Measurements from ENCODE around the gene EYA2. TPM values are rescaled to one million over a fixed set of nuclear protein-coding genes. Genes with fewer than 3 reads are reported as not detected.

The EYA2 gene
- total RNA-seq, 1 donor from 2014 or later = 1.8 TPM

- Histone ChIP-seq H3K4me3 (no peak overlapping the region), H4K20me1 (ENCODE audit: low read depth) (no peaks in the 10 kb centered on the region), H3K9me3 (ENCODE audit: low read depth) (no peaks in the 10 kb centered on the region), H3K79me2 (ENCODE audit: low read depth) (no peaks in the 10 kb centered on the region), H3K9ac (no peak overlapping the region), H3K27ac (no peak overlapping the region), H3K36me3 (no peaks in the 10 kb centered on the region), H3F3A (ENCODE audit: low read depth) (peaks cover 11% of the 10 kb centered on the region), H3K4me1 (peaks cover 9% of the 10 kb centered on the region), H3K4me2 (no peak overlapping the region), H2AFZ (replicated peaks) (no peak overlapping the region), H3K27me3 (no peaks in the 10 kb centered on the region)
- peaks cover 2% of the 10 kb centered on the region for H3K27me3 Mint-ChIP-seq (ENCODE audit: insufficient read depth, low read depth)
- peak overlapping the region; percentile 40 for H3K27ac Mint-ChIP-seq
- no peak overlapping the region for H3K4me3 Mint-ChIP-seq
- no peak for TF ChIP-seq CTCF (IDR thresholded peaks at IDR 0.05)
- no peak for TF ChIP-seq EZH2phosphoT487 (IDR thresholded peaks at IDR 0.05)
- no peak for TF ChIP-seq EZH2 (IDR thresholded peaks at IDR 0.05)
- H3K36me3 Mint-ChIP-seq = no peaks in the 10 kb centered on the region
- peak; percentile 34 for DNase-seq (ENCODE audit: low spot score)
- H3K4me1 Mint-ChIP-seq = peaks cover 6% of the 10 kb centered on the region
- H3K9me3 Mint-ChIP-seq = no peaks in the 10 kb centered on the region
Measured at GRCh38 chr20:46945465-46945864, 50.8 kb downstream of the EYA2 start.

GRCh38 chr20:46946181-46946624, 51.6 kb downstream of the EYA2 start:
- Histone ChIP-seq H2AFZ (replicated peaks) (no peak overlapping the region), H3K27ac (no peak overlapping the region), H3K27me3 (no peaks in the 10 kb centered on the region), H3K4me1 (peaks cover 9% of the 10 kb centered on the region), H3K79me2 (ENCODE audit: low read depth) (no peaks in the 10 kb centered on the region), H4K20me1 (ENCODE audit: low read depth) (no peaks in the 10 kb centered on the region), H3F3A (ENCODE audit: low read depth) (peaks cover 11% of the 10 kb centered on the region), H3K4me2 (no peak overlapping the region), H3K4me3 (no peak overlapping the region), H3K36me3 (no peaks in the 10 kb centered on the region), H3K9ac (no peak overlapping the region), H3K9me3 (ENCODE audit: low read depth) (no peaks in the 10 kb centered on the region)
- no peak overlapping the region for H3K27ac Mint-ChIP-seq
- no peak for DNase-seq (ENCODE audit: low spot score)
- no peak overlapping the region for H3K4me3 Mint-ChIP-seq
- TF ChIP-seq EZH2 (IDR thresholded peaks at IDR 0.05) = no peak
- TF ChIP-seq EZH2phosphoT487 (IDR thresholded peaks at IDR 0.05) = no peak
- no peak for TF ChIP-seq CTCF (IDR thresholded peaks at IDR 0.05)
- no peaks in the 10 kb centered on the region for H3K9me3 Mint-ChIP-seq
- H3K27me3 Mint-ChIP-seq (ENCODE audit: insufficient read depth, low read depth) = peaks cover 2% of the 10 kb centered on the region
- no peaks in the 10 kb centered on the region for H3K36me3 Mint-ChIP-seq
- peaks cover 6% of the 10 kb centered on the region for H3K4me1 Mint-ChIP-seq

GRCh38 chr20:46946796-46947195, 52.2 kb downstream of the EYA2 start:
- no peaks in the 10 kb centered on the region for H4K20me1 ChIP-seq (ENCODE audit: low read depth)
- peaks cover 9% of the 10 kb centered on the region for H3K4me1 ChIP-seq
- H3K27me3 ChIP-seq = no peaks in the 10 kb centered on the region
- H3K79me2 ChIP-seq (ENCODE audit: low read depth) = no peaks in the 10 kb centered on the region
- Mint-ChIP-seq H3K4me1 (peaks cover 6% of the 10 kb centered on the region), H3K9me3 (no peaks in the 10 kb centered on the region), H3K4me3 (no peak overlapping the region), H3K36me3 (no peaks in the 10 kb centered on the region), H3K27ac (no peak overlapping the region), H3K27me3 (ENCODE audit: insufficient read depth, low read depth) (peaks cover 2% of the 10 kb centered on the region)
- no peak overlapping the region for H3K4me2 ChIP-seq
- H2AFZ ChIP-seq (replicated peaks) = no peak overlapping the region
- no peak overlapping the region for H3K9ac ChIP-seq
- no peaks in the 10 kb centered on the region for H3K9me3 ChIP-seq (ENCODE audit: low read depth)
- no peak for DNase-seq (ENCODE audit: low spot score)
- TF ChIP-seq CTCF (IDR thresholded peaks at IDR 0.05) (no peak), EZH2 (IDR thresholded peaks at IDR 0.05) (no peak), EZH2phosphoT487 (IDR thresholded peaks at IDR 0.05) (no peak)
- peaks cover 11% of the 10 kb centered on the region for H3F3A ChIP-seq (ENCODE audit: low read depth)
- H3K4me3 ChIP-seq = no peak overlapping the region
- H3K27ac ChIP-seq = no peak overlapping the region
- no peaks in the 10 kb centered on the region for H3K36me3 ChIP-seq
